ENCODE data around the gene RSPH3. TPM values are rescaled to one million over a fixed set of nuclear protein-coding genes. Genes with fewer than 3 reads are reported as not detected.
A peak's percentile ranks its signal among the peaks of the same experiment; 100 is the strongest.

Gene RSPH3
- total and polyA plus RNA-seq, 11 donors, result 3.4 to 13.2 (median 9.4) TPM

DNA sequence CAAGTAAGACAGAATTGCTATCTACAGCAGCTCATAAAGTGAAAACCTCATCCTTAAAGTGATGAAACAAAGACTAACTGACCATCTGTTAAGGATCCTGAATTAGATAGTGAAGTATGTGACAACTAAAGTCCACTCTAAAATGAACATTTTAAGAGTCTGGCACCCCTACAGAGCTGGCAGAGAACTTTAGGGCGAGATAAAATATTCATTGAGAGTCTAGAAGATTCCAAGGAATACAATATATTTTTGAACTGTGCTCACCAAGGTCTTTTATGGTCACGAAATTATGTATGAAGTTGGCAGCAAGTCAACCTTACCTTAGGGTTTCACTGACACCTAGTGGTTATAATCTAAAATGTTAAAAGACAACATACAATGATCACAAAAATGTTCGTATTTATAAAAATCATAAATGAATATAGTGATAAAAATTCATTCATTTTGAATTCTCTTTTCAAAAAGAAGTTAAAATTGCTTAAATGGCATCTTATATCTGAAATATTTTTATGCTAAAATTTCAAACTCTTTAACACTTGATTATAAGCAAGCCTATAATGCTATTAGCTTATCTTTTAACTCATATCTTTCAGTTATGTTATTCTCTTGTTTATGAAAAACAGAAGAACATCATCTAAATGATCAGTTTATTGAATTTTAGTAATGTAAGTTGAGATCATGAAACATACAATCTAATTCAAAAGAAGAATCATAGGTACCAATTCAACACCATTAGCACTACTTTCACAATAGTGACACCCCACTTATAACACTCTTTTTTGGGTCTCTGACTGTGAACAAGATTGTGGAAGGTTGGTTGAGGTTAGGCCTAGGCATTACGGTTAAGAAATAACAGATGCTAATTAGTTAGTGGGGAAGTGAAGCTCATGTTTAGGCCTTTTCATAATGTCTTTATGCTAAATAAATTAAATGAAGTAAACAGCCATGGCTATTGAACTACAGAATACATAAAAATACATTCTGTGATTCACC lies 27.5 kb downstream of the RSPH3 start:
- WGBS, 4 donors, result 22 to 28% (median 25%) methylated on average over 4 of the region's 4 CpGs
- TF ChIP-seq, protein P1, sequence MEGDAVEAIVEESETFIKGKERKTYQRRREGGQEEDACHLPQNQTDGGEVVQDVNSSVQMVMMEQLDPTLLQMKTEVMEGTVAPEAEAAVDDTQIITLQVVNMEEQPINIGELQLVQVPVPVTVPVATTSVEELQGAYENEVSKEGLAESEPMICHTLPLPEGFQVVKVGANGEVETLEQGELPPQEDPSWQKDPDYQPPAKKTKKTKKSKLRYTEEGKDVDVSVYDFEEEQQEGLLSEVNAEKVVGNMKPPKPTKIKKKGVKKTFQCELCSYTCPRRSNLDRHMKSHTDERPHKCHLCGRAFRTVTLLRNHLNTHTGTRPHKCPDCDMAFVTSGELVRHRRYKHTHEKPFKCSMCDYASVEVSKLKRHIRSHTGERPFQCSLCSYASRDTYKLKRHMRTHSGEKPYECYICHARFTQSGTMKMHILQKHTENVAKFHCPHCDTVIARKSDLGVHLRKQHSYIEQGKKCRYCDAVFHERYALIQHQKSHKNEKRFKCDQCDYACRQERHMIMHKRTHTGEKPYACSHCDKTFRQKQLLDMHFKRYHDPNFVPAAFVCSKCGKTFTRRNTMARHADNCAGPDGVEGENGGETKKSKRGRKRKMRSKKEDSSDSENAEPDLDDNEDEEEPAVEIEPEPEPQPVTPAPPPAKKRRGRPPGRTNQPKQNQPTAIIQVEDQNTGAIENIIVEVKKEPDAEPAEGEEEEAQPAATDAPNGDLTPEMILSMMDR (IDR thresholded peaks at IDR 0.05), result peak; percentile 34 to 73 (median 57)
- no peak for TF ChIP-seq POLR2A (IDR thresholded peaks at IDR 0.05)

DNA sequence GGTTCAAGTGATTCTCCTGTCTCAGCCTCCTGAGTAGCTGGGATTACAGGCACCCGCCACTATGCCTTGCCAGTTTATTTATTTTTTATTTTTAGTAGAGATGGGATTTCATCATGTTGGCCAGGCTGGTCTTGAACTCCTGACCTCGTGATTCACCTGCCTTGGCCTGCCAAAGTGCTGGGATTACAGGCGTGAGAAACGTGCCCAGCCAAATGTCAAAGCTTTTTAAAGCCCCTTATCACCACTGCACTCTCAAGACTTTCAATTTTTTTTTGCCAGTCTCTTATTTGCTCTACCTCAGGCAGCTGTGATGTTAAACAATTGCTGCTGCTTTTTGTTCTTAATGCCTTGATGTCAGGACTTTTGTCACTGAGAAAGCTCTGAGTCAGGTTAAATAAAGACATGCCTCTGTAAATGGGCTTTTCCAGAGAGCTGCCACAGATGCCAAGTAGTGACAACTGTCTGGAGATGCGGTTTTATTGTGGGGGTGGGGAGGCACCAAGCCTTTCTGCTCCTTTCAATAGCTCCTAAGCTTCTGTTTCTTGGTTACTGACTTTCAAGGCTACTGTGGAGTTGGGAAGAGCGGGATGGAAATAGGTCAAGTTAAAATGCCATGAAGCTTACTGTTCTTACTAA lies 29.2 kb downstream of the RSPH3 start:
- peak in 3 of 4 donors; percentile 28 to 91 (median 89) for ATAC-seq
- intact Hi-C loops (cut with DNase I), result loop anchor here in 8 of 10 donors (1.0 to 10.0 kb wide), 10 partner anchors 156 to 746 kb away; partner anchors contain the start of gene EZR (in 1 of the 8)
- WGBS, 4 donors, result 57 to 70% (median 62%) methylated on average over 6 of the region's 6 CpGs
- peaks cover 0 to 5% (median 0%) of the 10 kb centered on the region in 12 donors for H3K4me1 ChIP-seq
- no peaks in the 10 kb centered on the region for H3K27me3 ChIP-seq
- peaks cover 0 to 20% (median 5%) of the 10 kb centered on the region in 9 donors for H3K36me3 ChIP-seq
- no peak for TF ChIP-seq POLR2A (IDR thresholded peaks at IDR 0.05)
- TF ChIP-seq, protein P1 (IDR thresholded peaks at IDR 0.05), result no peak
- H3K4me3 ChIP-seq, result no peak overlapping the region
- peak in 1 of 5 donors; percentile 39 for DNase-seq
- H3K27ac ChIP-seq, result peak overlapping the region in 1 of 12 donors; percentile 2
- peaks cover 0 to 38% (median 7%) of the 10 kb centered on the region in 12 donors for H3K9me3 ChIP-seq

More for the DNA sequence above, 27.5 kb downstream of the RSPH3 start:
- intact Hi-C loops (cut with DNase I), result loop anchor here in 9 of 10 donors (1.0 to 10.0 kb wide), 10 partner anchors 158 to 748 kb away; partner anchors contain the start of gene EZR (in 1 of the 9)
- Histone ChIP-seq H3K4me3 (no peak overlapping the region), H3K36me3 (peaks cover 0 to 37% (median 14%) of the 10 kb centered on the region in 9 donors), H3K4me1 (peaks cover 0 to 5% (median 0%) of the 10 kb centered on the region in 12 donors), H3K27ac (no peak overlapping the region), H3K9me3 (peaks cover 0 to 22% (median 6%) of the 10 kb centered on the region in 12 donors), H3K27me3 (no peaks in the 10 kb centered on the region)
- no peak for DNase-seq
- ATAC-seq, result peak in 1 of 4 donors; percentile 60

DNA sequence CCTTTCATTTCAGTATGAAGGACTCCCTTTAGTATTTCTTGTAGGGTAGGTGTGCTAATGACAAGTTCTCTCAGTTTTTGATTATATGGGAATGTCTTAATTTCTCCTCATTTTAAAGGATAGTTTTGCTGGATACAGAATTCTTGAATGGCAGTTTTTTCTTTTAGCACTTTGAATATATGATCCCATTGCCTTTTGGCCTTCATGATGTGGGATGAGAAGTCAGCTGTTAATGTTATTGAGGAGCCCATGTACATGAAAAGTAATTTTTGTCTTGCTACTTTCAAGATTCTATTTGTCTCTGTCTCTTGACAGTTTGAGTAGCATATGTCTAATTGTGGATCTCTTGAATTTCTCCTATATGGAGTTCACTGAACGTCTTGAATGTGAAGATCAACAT lies 30.9 kb downstream of the RSPH3 start:
- peaks cover 0 to 38% (median 7%) of the 10 kb centered on the region in 12 donors for H3K9me3 ChIP-seq
- peaks cover 0 to 6% (median 0%) of the 10 kb centered on the region in 9 donors for H3K36me3 ChIP-seq
- ATAC-seq (no peak), DNase-seq (no peak)
- no peak overlapping the region for H3K4me3 ChIP-seq
- no peaks in the 10 kb centered on the region for H3K27me3 ChIP-seq
- no peak overlapping the region for H3K27ac ChIP-seq
- TF ChIP-seq POLR2A (IDR thresholded peaks at IDR 0.05), result no peak
- TF ChIP-seq, protein P1 (IDR thresholded peaks at IDR 0.05), result no peak
- peaks cover 0 to 5% (median 0%) of the 10 kb centered on the region in 12 donors for H3K4me1 ChIP-seq
- intact Hi-C loops (cut with DNase I), result no loop called here
- 88 to 100% (median 90%) methylated on average over 1 of the region's 1 CpG for WGBS, 4 donors
